ENCODE results near the gene STIM1. TPM values are rescaled to one million over a fixed set of nuclear protein-coding genes. Genes with fewer than 3 reads are reported as not detected.

The STIM1 gene
- total RNA-seq, 2 experiments from 2014 or later, result 55.9 to 61.1 TPM

DNA sequence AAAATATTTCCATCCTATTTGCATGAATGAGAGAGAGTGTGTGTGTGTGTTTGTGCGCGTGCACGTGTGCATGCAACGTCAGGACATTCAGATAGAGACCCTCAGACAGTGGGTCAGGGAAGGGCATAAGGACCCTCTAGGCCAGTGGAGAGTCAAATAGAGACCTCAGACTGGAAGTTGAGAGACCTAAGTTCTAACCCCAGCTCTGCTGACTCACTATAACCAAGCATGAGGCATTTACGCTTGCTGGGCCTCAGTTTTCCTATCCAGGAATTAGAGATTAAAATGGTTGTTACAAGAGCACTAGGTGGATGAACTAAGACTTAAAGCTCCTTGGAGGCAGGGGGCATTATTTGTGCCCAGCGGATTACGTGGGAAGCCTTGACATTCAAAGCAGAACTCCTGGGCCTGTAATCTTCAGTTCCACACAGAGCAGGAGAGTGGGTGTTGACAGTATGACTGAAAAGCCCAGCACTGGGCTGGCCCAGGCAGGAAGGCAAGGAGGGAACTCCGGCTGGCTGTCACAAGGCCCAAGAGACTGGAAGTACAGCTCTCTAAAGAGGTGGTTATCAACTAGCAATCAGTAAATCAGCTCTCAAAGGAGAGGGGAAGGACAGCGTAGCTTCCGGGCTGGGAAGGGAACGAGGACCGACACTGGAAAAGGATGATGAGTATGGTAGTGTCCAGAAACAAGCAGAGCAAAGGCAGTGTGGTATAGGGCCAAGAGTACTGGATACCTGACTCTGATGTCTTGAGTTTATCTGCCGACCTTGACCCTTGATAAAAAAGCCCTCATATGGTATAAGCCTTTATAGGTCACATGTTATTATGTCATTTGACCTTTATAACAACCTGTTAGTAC, 23.9 kb upstream of the STIM1 start:
- DNase-seq, result peak; percentile 33
- ChIA-PET CTCF (interaction anchor here (1.5 to 2.8 kb wide), 4 partner anchors 10 to 241 kb away, joined by 4 to 21 read pairs (median 11); partner anchors contain the start of genes RHOG and STIM1), POLR2A (interaction anchor here (0.9 to 2.4 kb wide), 4 partner anchors 9 to 234 kb away, joined by 3 to 21 read pairs (median 4); partner anchors contain the start of genes PGAP2 and RHOG)
- Mint-ChIP-seq H3K36me3 (peaks cover 71% of the 10 kb centered on the region), H3K27ac (peak overlapping the region; percentile 92), H3K27me3 (no peaks in the 10 kb centered on the region), H3K4me1 (ENCODE audit: low read depth) (peaks cover 75% of the 10 kb centered on the region), H3K9me3 (no peaks in the 10 kb centered on the region), H3K4me3 (peak overlapping the region; percentile 53)
- intact Hi-C loops (cut with micrococcal nuclease), result loop anchor here (1.0 kb wide), 1 partner anchor 8 kb away; no protein-coding TSS in a partner anchor

DNA sequence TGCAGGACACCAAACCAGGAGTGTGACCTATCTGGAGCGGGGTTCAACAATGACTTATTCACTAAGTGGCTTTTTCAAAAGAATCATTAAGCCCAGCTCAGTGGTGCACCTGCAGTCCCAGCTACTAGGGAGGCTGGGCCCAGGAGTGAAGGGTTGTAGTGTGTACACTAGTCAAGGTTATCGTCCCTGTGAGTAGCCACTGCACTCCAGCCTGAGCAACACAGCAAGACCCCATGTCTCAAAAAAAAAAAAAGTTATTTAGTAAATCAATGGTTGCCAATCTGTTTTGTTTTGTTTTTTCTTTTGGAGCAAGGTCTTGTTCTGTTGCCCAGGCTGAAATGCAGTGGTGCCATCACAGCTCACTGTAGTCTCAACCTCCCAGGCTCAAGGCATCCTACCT, 22.6 kb upstream of the STIM1 start:
- ChIA-PET POLR2A (interaction anchor here (0.6 to 0.9 kb wide), 3 partner anchors 51 to 263 kb away, joined by 3 to 6 read pairs (median 3); no protein-coding TSS in a partner anchor), CTCF (interaction anchor here (0.8 to 23.7 kb wide), 5 partner anchors 8 to 237 kb away, joined by 3 to 756 read pairs (median 6); partner anchors contain the start of genes RHOG and STIM1)
- intact Hi-C loops (cut with micrococcal nuclease), result no loop called here
- Mint-ChIP-seq H3K4me3 (no peak overlapping the region), H3K4me1 (ENCODE audit: low read depth) (peaks cover 71% of the 10 kb centered on the region), H3K27ac (peak overlapping the region; percentile 92), H3K9me3 (no peaks in the 10 kb centered on the region), H3K36me3 (peaks cover 62% of the 10 kb centered on the region), H3K27me3 (no peaks in the 10 kb centered on the region)
- no peak for DNase-seq

DNA sequence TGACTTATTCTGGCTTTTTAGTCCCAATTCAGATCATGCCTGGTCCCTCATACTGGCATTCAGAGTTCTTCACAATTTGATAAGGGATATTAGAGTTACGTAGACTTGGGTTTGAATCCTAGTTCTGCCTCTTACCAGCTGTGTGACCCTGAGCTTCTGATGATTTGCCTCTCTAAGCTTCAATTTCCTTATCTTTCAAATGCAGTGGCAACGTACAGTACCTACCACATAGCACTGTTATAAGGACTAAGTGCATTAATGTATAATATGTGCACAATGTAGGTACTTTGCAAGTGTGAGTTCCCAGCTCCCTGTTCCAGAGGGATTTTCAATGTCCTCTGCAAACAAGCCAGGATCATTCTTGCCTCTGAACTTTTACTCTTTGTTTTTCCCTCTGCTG, 22.0 kb upstream of the STIM1 start:
- DNase-seq, result no peak
- ChIA-PET POLR2A (interaction anchor here (0.6 kb wide), 1 partner anchor 262 kb away, joined by 3 read pairs; no protein-coding TSS in a partner anchor), CTCF (interaction anchor here (1.5 to 23.7 kb wide), 3 partner anchors 16 to 237 kb away, joined by 4 to 756 read pairs (median 11); partner anchors contain the start of gene STIM1)
- Mint-ChIP-seq H3K27ac (peak overlapping the region; percentile 92), H3K9me3 (no peaks in the 10 kb centered on the region), H3K4me3 (no peak overlapping the region), H3K4me1 (ENCODE audit: low read depth) (peaks cover 76% of the 10 kb centered on the region), H3K36me3 (peaks cover 62% of the 10 kb centered on the region), H3K27me3 (no peaks in the 10 kb centered on the region)
- intact Hi-C loops (cut with micrococcal nuclease), result no loop called here

DNA sequence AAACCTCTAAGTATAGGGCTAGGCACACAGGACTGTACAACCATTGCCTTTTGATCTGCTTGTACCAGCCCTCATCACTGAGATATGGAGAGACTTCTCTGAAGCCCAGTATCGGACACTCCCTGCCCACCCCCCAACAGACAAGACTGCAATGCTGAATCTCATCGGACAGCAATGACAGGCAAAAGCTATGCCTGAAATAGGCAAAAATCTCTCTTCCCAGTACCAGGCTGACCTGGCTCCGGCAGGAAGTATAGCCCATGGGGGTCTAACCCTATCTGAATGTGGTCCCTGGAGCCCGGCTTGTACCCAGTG, 21.2 kb upstream of the STIM1 start:
- Mint-ChIP-seq H3K27ac (peak overlapping the region; percentile 92), H3K4me3 (peak overlapping the region; percentile 64), H3K36me3 (peaks cover 66% of the 10 kb centered on the region), H3K9me3 (no peaks in the 10 kb centered on the region), H3K4me1 (ENCODE audit: low read depth) (peaks cover 82% of the 10 kb centered on the region), H3K27me3 (no peaks in the 10 kb centered on the region)
- intact Hi-C loops (cut with micrococcal nuclease), result no loop called here
- ChIA-PET POLR2A (no interaction called here), CTCF (interaction anchor here (1.7 to 23.7 kb wide), 3 partner anchors 9 to 236 kb away, joined by 6 to 756 read pairs (median 11); partner anchors contain the start of gene STIM1)
- DNase-seq, result no peak

DNA sequence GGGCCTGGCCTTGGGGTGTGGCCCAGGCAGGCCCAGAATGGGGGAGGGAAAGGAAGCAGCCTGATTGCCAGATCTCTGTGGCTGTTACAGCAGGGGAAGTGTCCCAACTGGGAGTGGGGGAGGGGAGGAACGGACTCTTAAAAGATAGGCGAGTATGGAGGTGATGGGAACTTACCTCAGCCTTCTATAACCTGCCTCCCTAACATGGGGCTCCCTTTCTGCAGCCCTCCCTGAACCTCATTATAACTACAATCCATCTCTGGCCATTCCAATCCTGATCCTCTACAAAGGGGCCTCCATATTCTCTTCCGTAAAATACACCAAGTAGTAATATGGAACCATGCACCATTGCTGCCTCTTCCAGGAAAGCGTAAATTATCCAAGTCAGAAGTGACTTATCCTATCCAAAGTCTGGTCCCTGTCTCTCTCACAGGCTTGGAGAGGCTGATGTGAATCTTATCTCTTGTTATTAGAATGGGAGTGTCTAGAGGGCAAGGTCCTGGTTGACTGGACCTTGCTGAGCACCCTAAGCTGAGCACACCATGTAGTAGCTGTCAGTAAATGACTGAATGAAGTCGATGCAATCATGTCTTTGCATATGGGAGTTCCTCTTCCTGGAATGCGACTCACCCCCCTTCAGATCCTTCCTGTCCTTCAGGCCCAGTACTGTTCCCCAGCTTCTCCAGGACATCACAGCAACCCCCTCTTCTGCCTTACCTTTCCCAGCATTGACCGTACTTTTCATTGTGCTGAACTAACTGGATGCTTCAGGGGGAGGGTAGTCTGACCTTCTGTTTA, 20.6 kb upstream of the STIM1 start:
- Mint-ChIP-seq H3K27ac (peak overlapping the region; percentile 92), H3K4me1 (ENCODE audit: low read depth) (peaks cover 79% of the 10 kb centered on the region), H3K9me3 (no peaks in the 10 kb centered on the region), H3K4me3 (peak overlapping the region; percentile 64), H3K27me3 (no peaks in the 10 kb centered on the region), H3K36me3 (peaks cover 68% of the 10 kb centered on the region)
- intact Hi-C loops (cut with micrococcal nuclease), result no loop called here
- ChIA-PET CTCF (interaction anchor here (1.7 to 23.7 kb wide), 3 partner anchors 10 to 235 kb away, joined by 6 to 756 read pairs (median 245); partner anchors contain the start of gene STIM1), POLR2A (interaction anchor here (1.0 to 1.2 kb wide), 3 partner anchors 20 to 37 kb away, joined by 3 to 6 read pairs (median 4); partner anchors contain the start of gene NUP98)
- no peak for DNase-seq

DNA sequence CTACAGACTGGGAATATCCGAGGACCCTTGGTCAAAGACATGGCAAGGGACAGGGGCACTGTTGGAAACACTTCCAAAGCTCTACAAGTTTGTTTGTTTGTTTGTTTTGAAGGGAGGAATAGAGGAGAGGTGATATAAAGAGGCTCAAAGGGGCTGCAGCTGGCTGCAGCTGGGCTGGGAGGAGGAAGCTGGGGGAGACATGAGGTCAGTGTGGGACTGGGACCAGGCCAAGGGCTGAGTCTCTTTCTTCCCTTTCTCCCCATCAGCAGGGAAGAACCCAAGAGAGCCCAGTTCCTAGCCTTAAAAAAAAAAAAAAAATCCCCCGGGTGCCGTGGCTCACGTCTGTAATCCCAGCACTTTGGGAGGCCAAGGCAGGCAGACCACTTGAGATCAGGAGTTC, 19.7 kb upstream of the STIM1 start:
- Mint-ChIP-seq H3K4me1 (ENCODE audit: low read depth) (peaks cover 72% of the 10 kb centered on the region), H3K36me3 (peaks cover 64% of the 10 kb centered on the region), H3K9me3 (no peaks in the 10 kb centered on the region), H3K4me3 (peak overlapping the region; percentile 64), H3K27ac (peak overlapping the region; percentile 92), H3K27me3 (no peaks in the 10 kb centered on the region)
- ChIA-PET POLR2A (interaction anchor here (0.7 to 1.2 kb wide), 4 partner anchors 19 to 38 kb away, joined by 3 to 6 read pairs (median 4); partner anchors contain the start of gene NUP98), CTCF (interaction anchor here (0.6 to 23.7 kb wide), 5 partner anchors 11 to 321 kb away, joined by 3 to 756 read pairs (median 24); partner anchors contain the start of genes PGAP2 and STIM1)
- intact Hi-C loops (cut with micrococcal nuclease), result no loop called here
- DNase-seq, result no peak

DNA sequence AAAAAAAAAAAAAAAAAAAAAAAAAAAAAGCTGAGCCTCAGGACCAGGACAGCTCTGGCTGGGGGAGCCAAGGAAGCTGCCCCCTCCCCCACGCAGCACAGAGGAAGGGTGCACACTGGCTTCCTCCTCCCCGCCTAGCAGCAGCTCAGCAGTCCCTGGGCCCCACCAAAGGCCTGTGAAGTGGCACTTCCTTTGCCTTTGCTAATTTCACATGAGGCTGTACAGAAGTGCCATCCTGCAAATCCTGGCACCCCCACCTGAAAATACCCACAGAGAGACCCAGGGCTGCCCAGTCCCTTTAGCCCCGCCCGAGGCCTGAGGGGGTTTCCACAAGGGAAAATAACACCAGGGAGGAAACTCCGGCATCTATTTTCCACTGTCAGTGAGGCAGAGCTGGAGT, 18.6 kb upstream of the STIM1 start:
- ChIA-PET POLR2A (interaction anchor here (5.7 kb wide), 1 partner anchor 18 kb away, joined by 124 read pairs; the partner anchor contains the start of gene STIM1), CTCF (interaction anchor here (5.0 to 23.7 kb wide), 3 partner anchors 15 to 233 kb away, joined by 24 to 756 read pairs (median 245); partner anchors contain the start of genes PGAP2 and STIM1)
- Mint-ChIP-seq H3K4me1 (ENCODE audit: low read depth) (peaks cover 63% of the 10 kb centered on the region), H3K4me3 (peak overlapping the region; percentile 92), H3K27me3 (no peaks in the 10 kb centered on the region), H3K27ac (peak overlapping the region; percentile 92), H3K36me3 (peaks cover 53% of the 10 kb centered on the region), H3K9me3 (no peaks in the 10 kb centered on the region)
- peak; percentile 68 for DNase-seq
- intact Hi-C loops (cut with micrococcal nuclease), result loop anchor here (1.0 kb wide), 1 partner anchor 13 kb away; no protein-coding TSS in a partner anchor

DNA sequence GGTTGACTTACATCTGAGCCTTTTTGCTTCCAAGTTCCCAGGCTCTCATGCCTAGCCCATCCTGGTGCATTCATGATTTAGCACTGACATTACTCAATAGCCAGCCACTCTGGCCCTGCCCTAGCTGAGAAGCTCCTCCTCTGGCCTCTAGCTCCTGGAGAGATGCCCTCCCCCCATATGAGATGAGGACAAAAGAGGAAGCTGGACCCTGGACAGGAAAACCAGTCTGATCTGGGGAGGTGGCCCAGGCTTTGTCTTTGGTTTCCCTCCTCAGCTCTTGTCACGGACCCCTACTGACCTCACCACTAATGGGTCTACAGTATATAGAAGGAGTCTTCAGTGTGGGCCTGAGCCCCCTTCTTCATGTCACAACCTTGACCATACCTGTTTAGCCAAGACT, 17.7 kb upstream of the STIM1 start:
- intact Hi-C loops (cut with micrococcal nuclease), result loop anchor here (1.0 kb wide), 1 partner anchor 13 kb away; no protein-coding TSS in a partner anchor
- peak; percentile 33 for DNase-seq
- ChIA-PET CTCF (interaction anchor here (5.0 to 23.7 kb wide), 3 partner anchors 14 to 232 kb away, joined by 24 to 756 read pairs (median 245); partner anchors contain the start of genes PGAP2 and STIM1), POLR2A (interaction anchor here (1.4 to 5.7 kb wide), 2 partner anchors 17 to 259 kb away, joined by 4 to 124 read pairs; partner anchors contain the start of gene STIM1)
- Mint-ChIP-seq H3K27me3 (no peaks in the 10 kb centered on the region), H3K9me3 (no peaks in the 10 kb centered on the region), H3K4me3 (peak overlapping the region; percentile 92), H3K4me1 (ENCODE audit: low read depth) (peaks cover 59% of the 10 kb centered on the region), H3K27ac (peak overlapping the region; percentile 92), H3K36me3 (peaks cover 53% of the 10 kb centered on the region)

DNA sequence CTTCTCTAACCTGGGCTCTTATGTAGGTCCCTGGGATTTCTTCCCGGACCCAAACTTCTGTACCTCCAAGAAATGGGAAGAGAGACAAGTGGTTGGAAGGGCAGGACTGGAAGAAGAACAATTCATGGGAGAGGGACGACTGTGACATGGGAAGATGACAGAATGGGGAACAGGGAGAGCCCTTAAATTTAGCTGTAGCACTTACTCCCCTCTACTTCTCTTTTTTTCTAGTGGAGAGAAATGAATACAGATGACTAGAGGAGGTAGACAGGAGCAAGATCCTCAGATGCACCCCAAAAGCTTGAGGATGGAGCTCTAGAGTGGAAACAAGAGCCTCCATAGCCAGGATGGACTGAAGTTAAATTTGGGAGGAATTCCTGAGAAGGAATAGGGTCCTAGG, 17.0 kb upstream of the STIM1 start:
- Mint-ChIP-seq H3K4me3 (peak overlapping the region; percentile 92), H3K27ac (peak overlapping the region; percentile 92), H3K27me3 (no peaks in the 10 kb centered on the region), H3K36me3 (peaks cover 49% of the 10 kb centered on the region), H3K4me1 (ENCODE audit: low read depth) (peaks cover 59% of the 10 kb centered on the region), H3K9me3 (no peaks in the 10 kb centered on the region)
- no peak for DNase-seq
- intact Hi-C loops (cut with micrococcal nuclease), result no loop called here
- ChIA-PET POLR2A (interaction anchor here (0.6 to 5.7 kb wide), 4 partner anchors 16 to 258 kb away, joined by 3 to 124 read pairs (median 5); partner anchors contain the start of gene STIM1), CTCF (interaction anchor here (0.6 to 23.7 kb wide), 5 partner anchors 13 to 232 kb away, joined by 3 to 756 read pairs (median 24); partner anchors contain the start of genes PGAP2 and STIM1)

DNA sequence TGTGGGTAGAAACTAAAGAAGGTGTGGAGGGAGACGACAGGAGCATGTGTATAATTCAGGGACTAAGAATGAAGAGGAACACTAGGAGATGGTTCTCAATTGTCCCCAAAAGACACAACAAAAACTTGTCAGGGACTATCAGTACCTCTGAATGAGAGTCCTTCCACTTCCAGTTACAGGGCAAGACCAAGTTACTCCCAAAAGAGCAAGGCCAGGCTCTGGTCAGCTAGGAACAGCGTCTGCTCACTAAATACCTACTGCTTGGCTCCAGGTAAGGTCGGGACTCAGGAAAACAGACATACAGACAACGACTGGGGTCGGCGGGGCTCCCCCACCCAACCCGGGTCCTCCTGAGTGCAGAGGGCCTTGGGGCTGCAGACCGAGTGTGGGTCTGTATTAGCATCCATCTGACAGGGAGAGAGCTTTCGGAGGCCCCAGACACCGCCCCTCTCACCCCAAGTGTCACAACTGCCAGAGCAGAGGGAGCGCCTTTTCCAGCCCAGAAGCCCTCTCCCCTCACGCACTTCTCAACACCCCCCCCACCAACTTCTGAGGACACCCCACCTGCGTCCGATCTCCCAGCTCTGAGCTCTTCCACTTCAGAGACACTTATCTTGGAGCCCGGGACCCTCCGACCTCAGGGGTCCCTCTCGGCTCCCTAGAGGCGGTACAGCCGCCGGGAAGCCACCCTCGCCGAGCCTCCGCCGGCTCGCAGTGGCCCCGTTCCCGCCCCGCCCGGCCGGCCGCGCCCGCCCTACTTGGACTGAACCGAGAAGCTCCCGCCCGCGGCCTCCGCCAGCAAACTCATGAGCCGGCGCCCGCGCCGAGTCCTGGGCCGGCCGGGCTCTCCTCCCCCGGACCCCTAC, 15.2 kb upstream of the STIM1 start:
- peak overlapping the region; percentile 92 for H3K27ac Mint-ChIP-seq
- DNase-seq, result peak; percentile 57
- peak overlapping the region; percentile 92 for H3K4me3 Mint-ChIP-seq
- ChIA-PET CTCF (interaction anchor here (1.0 to 23.7 kb wide), 10 partner anchors 11 to 230 kb away, joined by 3 to 756 read pairs (median 7); partner anchors contain the start of genes PGAP2 and STIM1), POLR2A (interaction anchor here (0.8 to 5.7 kb wide), 15 partner anchors 9 to 256 kb away, joined by 3 to 124 read pairs (median 5); partner anchors contain the start of genes NUP98, RRM1 and STIM1)
- peaks cover 53% of the 10 kb centered on the region for H3K4me1 Mint-ChIP-seq (ENCODE audit: low read depth)
- peaks cover 32% of the 10 kb centered on the region for H3K36me3 Mint-ChIP-seq
- no peaks in the 10 kb centered on the region for H3K27me3 Mint-ChIP-seq
- no peaks in the 10 kb centered on the region for H3K9me3 Mint-ChIP-seq
- intact Hi-C loops (cut with micrococcal nuclease), result no loop called here

All from activated CD4-positive, alpha-beta memory T cell treated with anti-CD3 and anti-CD28 coated beads for 36 hours (primary cell).